ENCODE measurements around the gene LCE6A.

LCE6A gene

GRCh38 chr1:152871731-152872126 lies 29.1 kb downstream of the LCE6A start:
- H3K27ac ChIP-seq (ENCODE audit: low read length): no peak overlapping the region
- H3K4me1 ChIP-seq (ENCODE audit: control insufficient read depth, insufficient read depth, low read length): no peaks in the 10 kb centered on the region
- no peak overlapping the region for H3K4me3 ChIP-seq (ENCODE audit: low read length)
- H3K9me3 ChIP-seq (ENCODE audit: control insufficient read depth, insufficient read depth, low read length): no peaks in the 10 kb centered on the region
- no peak for DNase-seq (ENCODE audit: low read depth, low spot score)
- H3K36me3 ChIP-seq (ENCODE audit: control insufficient read depth, insufficient read depth, low read length): no peaks in the 10 kb centered on the region
- no peaks in the 10 kb centered on the region for H3K27me3 ChIP-seq (ENCODE audit: control insufficient read depth, insufficient read depth, low read length)
- no CpG with 5 or more reads among the region's 6 CpGs for WGBS (ENCODE audit: insufficient coverage, insufficient read length)

GRCh38 chr1:152873495-152873894 lies 30.8 kb downstream of the LCE6A start:
- H3K4me3 ChIP-seq (ENCODE audit: low read length): no peak overlapping the region

DNA sequence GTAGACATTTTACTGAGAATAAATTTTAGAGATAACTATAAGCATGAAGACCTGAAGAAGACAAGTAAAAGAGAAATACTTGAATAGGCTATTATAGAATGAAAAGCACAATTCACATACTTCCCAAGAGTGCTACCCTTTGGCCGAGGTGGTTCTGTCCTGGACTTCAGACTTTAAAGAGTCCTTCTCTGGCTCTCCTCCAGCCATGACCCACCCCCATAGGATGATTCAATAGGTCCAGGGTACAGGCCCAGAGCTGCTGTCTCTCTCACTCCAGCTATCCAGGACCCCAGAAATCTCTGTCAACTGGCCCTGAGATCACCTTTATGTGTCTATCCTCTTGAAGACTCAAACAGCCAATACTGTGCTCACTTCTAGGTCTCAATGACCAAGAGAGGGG lies 34.2 kb downstream of the LCE6A start:
- no CpG with 5 or more reads among the region's 1 CpG for WGBS (ENCODE audit: insufficient coverage, insufficient read length)
- no peak overlapping the region for H3K27ac ChIP-seq (ENCODE audit: low read length)
- no peaks in the 10 kb centered on the region for H3K27me3 ChIP-seq (ENCODE audit: control insufficient read depth, insufficient read depth, low read length)
- H3K4me1 ChIP-seq (ENCODE audit: control insufficient read depth, insufficient read depth, low read length): no peaks in the 10 kb centered on the region
- no peak for DNase-seq (ENCODE audit: low read depth, low spot score)
- no peaks in the 10 kb centered on the region for H3K9me3 ChIP-seq (ENCODE audit: control insufficient read depth, insufficient read depth, low read length)
- H3K4me3 ChIP-seq (ENCODE audit: low read length): no peak overlapping the region
- H3K36me3 ChIP-seq (ENCODE audit: control insufficient read depth, insufficient read depth, low read length): no peaks in the 10 kb centered on the region

More at GRCh38 chr1:152873495-152873894, 30.8 kb downstream of the LCE6A start:
- Histone ChIP-seq H3K4me1 (ENCODE audit: control insufficient read depth, insufficient read depth, low read length) (no peaks in the 10 kb centered on the region), H3K9me3 (ENCODE audit: control insufficient read depth, insufficient read depth, low read length) (no peaks in the 10 kb centered on the region), H3K27me3 (ENCODE audit: control insufficient read depth, insufficient read depth, low read length) (no peaks in the 10 kb centered on the region), H3K27ac (ENCODE audit: low read length) (no peak overlapping the region), H3K36me3 (ENCODE audit: control insufficient read depth, insufficient read depth, low read length) (no peaks in the 10 kb centered on the region)
- DNase-seq (ENCODE audit: low read depth, low spot score): no peak

- Histone ChIP-seq H3K4me1 (ENCODE audit: control insufficient read depth, insufficient read depth, low read length) (no peaks in the 10 kb centered on the region), H3K36me3 (ENCODE audit: control insufficient read depth, insufficient read depth, low read length) (no peaks in the 10 kb centered on the region), H3K9me3 (ENCODE audit: control insufficient read depth, insufficient read depth, low read length) (no peaks in the 10 kb centered on the region), H3K27me3 (ENCODE audit: control insufficient read depth, insufficient read depth, low read length) (no peaks in the 10 kb centered on the region), H3K27ac (ENCODE audit: low read length) (no peak within 1 kb of the TSS), H3K4me3 (ENCODE audit: low read length) (no peak within 1 kb of the TSS)
- WGBS (ENCODE audit: insufficient coverage, insufficient read length): no CpG with 5 or more reads among the region's 1 CpG
- peak; percentile 22 for DNase-seq (ENCODE audit: low read depth, low spot score)
Measured at GRCh38 chr1:152878042-152878441, 35.4 kb downstream of the LCE6A start, which contains the start of gene SMCP. SMCP (plus strand) TSS chr1:152878322; CDS start chr1:152884423, 6,101 bp downstream.

DNA sequence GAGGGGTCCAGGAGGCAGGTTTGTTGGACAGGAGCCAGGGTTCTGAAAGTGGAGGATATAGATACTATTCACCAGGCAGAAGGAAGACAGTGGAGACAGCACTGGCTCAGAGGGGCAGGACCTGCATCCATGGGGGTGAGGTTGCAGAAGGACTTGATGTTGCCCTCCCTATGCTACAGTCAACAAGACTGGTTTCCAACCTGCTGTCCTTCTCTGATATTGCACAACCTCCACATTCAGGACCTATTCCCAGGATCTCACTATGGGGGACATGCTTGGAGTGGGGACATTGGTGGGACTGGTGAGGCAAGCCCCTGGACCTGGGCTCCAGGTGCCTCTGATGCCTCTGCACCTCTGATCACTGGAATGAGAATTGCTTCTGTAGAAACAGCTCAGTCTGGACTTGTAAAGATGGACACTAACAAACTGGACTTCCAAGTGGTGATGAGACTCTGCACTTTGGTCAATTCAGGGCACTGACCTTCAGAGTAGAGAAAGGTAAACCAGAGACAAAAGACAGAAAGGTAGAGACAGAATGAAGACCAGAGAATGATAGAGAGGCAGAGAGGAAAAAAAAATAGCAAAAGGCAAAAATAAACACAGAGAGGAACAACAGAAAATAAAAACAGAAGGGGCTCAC lies 37.0 kb downstream of the LCE6A start:
- DNase-seq (ENCODE audit: low read depth, low spot score): no peak
- Histone ChIP-seq H3K9me3 (ENCODE audit: control insufficient read depth, insufficient read depth, low read length) (no peaks in the 10 kb centered on the region), H3K4me1 (ENCODE audit: control insufficient read depth, insufficient read depth, low read length) (no peaks in the 10 kb centered on the region), H3K27ac (ENCODE audit: low read length) (no peak overlapping the region), H3K27me3 (ENCODE audit: control insufficient read depth, insufficient read depth, low read length) (no peaks in the 10 kb centered on the region), H3K4me3 (ENCODE audit: low read length) (no peak overlapping the region), H3K36me3 (ENCODE audit: control insufficient read depth, insufficient read depth, low read length) (no peaks in the 10 kb centered on the region)

- Histone ChIP-seq H3K4me1 (ENCODE audit: control insufficient read depth, insufficient read depth, low read length) (no peaks in the 10 kb centered on the region), H3K27me3 (ENCODE audit: control insufficient read depth, insufficient read depth, low read length) (no peaks in the 10 kb centered on the region), H3K4me3 (ENCODE audit: low read length) (no peak overlapping the region), H3K9me3 (ENCODE audit: control insufficient read depth, insufficient read depth, low read length) (no peaks in the 10 kb centered on the region), H3K27ac (ENCODE audit: low read length) (no peak overlapping the region), H3K36me3 (ENCODE audit: control insufficient read depth, insufficient read depth, low read length) (no peaks in the 10 kb centered on the region)
- DNase-seq (ENCODE audit: low read depth, low spot score): no peak
- no CpG with 5 or more reads among the region's 4 CpGs for WGBS (ENCODE audit: insufficient coverage, insufficient read length)
Measured at GRCh38 chr1:152880316-152880715, 37.7 kb downstream of the LCE6A start.

GRCh38 chr1:152880907-152881306 lies 38.3 kb downstream of the LCE6A start:
- WGBS (ENCODE audit: insufficient coverage, insufficient read length): no CpG with 5 or more reads among the region's 5 CpGs
- Histone ChIP-seq H3K4me1 (ENCODE audit: control insufficient read depth, insufficient read depth, low read length) (no peaks in the 10 kb centered on the region), H3K27me3 (ENCODE audit: control insufficient read depth, insufficient read depth, low read length) (no peaks in the 10 kb centered on the region), H3K9me3 (ENCODE audit: control insufficient read depth, insufficient read depth, low read length) (no peaks in the 10 kb centered on the region), H3K4me3 (ENCODE audit: low read length) (no peak overlapping the region), H3K27ac (ENCODE audit: low read length) (no peak overlapping the region), H3K36me3 (ENCODE audit: control insufficient read depth, insufficient read depth, low read length) (no peaks in the 10 kb centered on the region)
- no peak for DNase-seq (ENCODE audit: low read depth, low spot score)

DNA sequence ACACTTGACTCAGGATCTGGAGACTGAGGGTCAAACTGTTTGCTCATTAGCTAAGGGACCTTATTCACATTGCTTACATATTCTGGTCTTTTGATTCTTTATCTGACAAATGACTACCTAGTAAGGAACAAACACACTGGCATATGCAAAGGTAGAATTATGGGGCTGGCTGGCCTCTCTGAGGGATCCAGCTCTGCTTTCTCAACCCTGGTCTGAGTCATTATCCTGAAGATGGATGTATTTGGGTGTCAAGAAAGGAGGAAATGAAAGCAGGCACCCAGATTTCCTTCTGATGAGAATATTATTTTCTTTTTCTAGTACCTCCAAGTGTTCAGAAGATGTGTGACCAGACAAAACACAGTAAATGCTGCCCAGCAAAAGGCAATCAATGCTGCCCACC lies 41.4 kb downstream of the LCE6A start:
- Histone ChIP-seq H3K4me1 (ENCODE audit: control insufficient read depth, insufficient read depth, low read length) (no peaks in the 10 kb centered on the region), H3K9me3 (ENCODE audit: control insufficient read depth, insufficient read depth, low read length) (no peaks in the 10 kb centered on the region), H3K4me3 (ENCODE audit: low read length) (no peak overlapping the region), H3K27me3 (ENCODE audit: control insufficient read depth, insufficient read depth, low read length) (no peaks in the 10 kb centered on the region), H3K27ac (ENCODE audit: low read length) (no peak overlapping the region), H3K36me3 (ENCODE audit: control insufficient read depth, insufficient read depth, low read length) (no peaks in the 10 kb centered on the region)
- no peak for DNase-seq (ENCODE audit: low read depth, low spot score)

DNA sequence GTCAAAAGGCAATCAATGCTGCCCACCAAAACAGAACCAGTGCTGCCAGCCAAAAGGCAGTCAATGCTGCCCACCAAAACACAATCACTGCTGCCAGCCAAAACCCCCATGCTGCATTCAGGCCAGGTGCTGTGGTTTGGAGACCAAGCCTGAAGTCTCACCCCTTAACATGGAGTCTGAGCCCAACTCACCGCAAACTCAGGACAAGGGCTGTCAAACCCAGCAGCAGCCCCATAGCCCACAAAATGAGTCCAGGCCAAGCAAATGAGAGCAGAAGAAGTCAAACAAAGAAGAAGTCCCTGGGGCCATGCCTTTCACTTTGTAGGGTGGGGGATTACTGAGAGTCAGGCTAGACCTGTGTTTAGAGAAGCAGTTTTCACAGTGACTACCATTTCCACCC lies 41.9 kb downstream of the LCE6A start:
- H3K27ac ChIP-seq (ENCODE audit: low read length): no peak overlapping the region

GRCh38 chr1:152884966-152885624 lies 42.4 kb downstream of the LCE6A start:
- no peaks in the 10 kb centered on the region for H3K27me3 ChIP-seq (ENCODE audit: control insufficient read depth, insufficient read depth, low read length)
- H3K4me1 ChIP-seq (ENCODE audit: control insufficient read depth, insufficient read depth, low read length): no peaks in the 10 kb centered on the region
- no peaks in the 10 kb centered on the region for H3K36me3 ChIP-seq (ENCODE audit: control insufficient read depth, insufficient read depth, low read length)
- WGBS (ENCODE audit: insufficient coverage, insufficient read length): no CpG with 5 or more reads among the region's 4 CpGs
- H3K27ac ChIP-seq (ENCODE audit: low read length): no peak overlapping the region
- H3K4me3 ChIP-seq (ENCODE audit: low read length): no peak overlapping the region
- H3K9me3 ChIP-seq (ENCODE audit: control insufficient read depth, insufficient read depth, low read length): no peaks in the 10 kb centered on the region
- DNase-seq (ENCODE audit: low read depth, low spot score): no peak

More for the DNA sequence above, 41.9 kb downstream of the LCE6A start:
- H3K36me3 ChIP-seq (ENCODE audit: control insufficient read depth, insufficient read depth, low read length): no peaks in the 10 kb centered on the region
- no peaks in the 10 kb centered on the region for H3K27me3 ChIP-seq (ENCODE audit: control insufficient read depth, insufficient read depth, low read length)
- no peak overlapping the region for H3K4me3 ChIP-seq (ENCODE audit: low read length)
- H3K9me3 ChIP-seq (ENCODE audit: control insufficient read depth, insufficient read depth, low read length): no peaks in the 10 kb centered on the region
- H3K4me1 ChIP-seq (ENCODE audit: control insufficient read depth, insufficient read depth, low read length): no peaks in the 10 kb centered on the region
- WGBS (ENCODE audit: insufficient coverage, insufficient read length): no CpG with 5 or more reads among the region's 1 CpG
- DNase-seq (ENCODE audit: low read depth, low spot score): no peak

GRCh38 chr1:152886085-152886484 lies 43.4 kb downstream of the LCE6A start:
- Histone ChIP-seq H3K9me3 (ENCODE audit: control insufficient read depth, insufficient read depth, low read length) (no peaks in the 10 kb centered on the region), H3K4me3 (ENCODE audit: low read length) (no peak overlapping the region), H3K36me3 (ENCODE audit: control insufficient read depth, insufficient read depth, low read length) (no peaks in the 10 kb centered on the region), H3K4me1 (ENCODE audit: control insufficient read depth, insufficient read depth, low read length) (no peaks in the 10 kb centered on the region), H3K27ac (ENCODE audit: low read length) (no peak overlapping the region), H3K27me3 (ENCODE audit: control insufficient read depth, insufficient read depth, low read length) (no peaks in the 10 kb centered on the region)
- DNase-seq (ENCODE audit: low read depth, low spot score): no peak
- no CpG with 5 or more reads among the region's 3 CpGs for WGBS (ENCODE audit: insufficient coverage, insufficient read length)

Measured in iPS DF 6.9 (cell line).